HG03064 (cell line): Measurements from ENCODE around the gene CACNG7.

Experiments used
- ATAC-seq: cut with Tn5 transposase; IDR thresholded peaks from one replicate; pipeline ENCODE4 v1.9.1; 2021; ENCODE audit warnings: low read depth; ENCODE audit not compliant: unreplicated experiment

Gene CACNG7

DNA sequence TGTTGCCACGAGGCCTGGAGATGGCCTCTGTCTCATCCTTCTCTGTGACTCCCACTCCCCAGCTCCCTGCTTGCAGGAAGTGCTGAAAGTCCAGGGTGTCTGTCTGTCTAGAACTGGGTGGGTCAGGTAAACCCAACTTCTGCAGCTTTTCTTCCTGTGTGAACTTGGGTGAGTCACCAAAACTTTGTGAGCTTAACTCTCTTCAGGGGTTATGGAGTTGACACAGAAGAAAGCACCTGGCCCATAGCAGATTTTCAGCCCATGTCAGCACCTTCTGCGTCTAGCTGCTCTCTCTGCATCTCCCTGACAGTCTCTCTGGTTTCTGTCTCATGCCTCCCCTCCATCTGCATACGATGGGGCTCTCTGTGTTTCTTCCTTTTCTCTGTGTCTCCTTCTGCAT is 4.2 kb upstream of the CACNG7 start:
- no peak for ATAC-seq

DNA sequence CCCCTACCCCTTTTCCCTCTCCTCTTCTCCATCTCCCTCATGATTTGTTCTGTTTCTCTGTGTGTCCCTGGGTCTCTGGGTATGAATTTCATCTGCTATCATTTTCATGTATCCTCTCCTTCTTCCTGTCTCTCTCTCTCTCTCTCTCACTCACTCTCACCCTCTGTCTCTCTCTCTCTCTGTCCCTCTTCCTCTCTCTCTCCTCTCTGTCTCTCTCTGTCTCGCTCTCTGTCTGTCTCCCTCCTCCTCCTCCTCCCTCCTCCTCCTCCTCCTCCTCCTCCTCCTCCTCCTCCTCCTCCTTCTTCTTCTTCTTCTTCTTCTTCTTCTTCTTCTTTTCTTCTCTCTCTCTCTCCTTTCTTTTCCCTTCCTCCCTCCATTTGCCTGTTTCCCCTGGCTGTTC is 3.3 kb upstream of the CACNG7 start:
- ATAC-seq: no peak

DNA sequence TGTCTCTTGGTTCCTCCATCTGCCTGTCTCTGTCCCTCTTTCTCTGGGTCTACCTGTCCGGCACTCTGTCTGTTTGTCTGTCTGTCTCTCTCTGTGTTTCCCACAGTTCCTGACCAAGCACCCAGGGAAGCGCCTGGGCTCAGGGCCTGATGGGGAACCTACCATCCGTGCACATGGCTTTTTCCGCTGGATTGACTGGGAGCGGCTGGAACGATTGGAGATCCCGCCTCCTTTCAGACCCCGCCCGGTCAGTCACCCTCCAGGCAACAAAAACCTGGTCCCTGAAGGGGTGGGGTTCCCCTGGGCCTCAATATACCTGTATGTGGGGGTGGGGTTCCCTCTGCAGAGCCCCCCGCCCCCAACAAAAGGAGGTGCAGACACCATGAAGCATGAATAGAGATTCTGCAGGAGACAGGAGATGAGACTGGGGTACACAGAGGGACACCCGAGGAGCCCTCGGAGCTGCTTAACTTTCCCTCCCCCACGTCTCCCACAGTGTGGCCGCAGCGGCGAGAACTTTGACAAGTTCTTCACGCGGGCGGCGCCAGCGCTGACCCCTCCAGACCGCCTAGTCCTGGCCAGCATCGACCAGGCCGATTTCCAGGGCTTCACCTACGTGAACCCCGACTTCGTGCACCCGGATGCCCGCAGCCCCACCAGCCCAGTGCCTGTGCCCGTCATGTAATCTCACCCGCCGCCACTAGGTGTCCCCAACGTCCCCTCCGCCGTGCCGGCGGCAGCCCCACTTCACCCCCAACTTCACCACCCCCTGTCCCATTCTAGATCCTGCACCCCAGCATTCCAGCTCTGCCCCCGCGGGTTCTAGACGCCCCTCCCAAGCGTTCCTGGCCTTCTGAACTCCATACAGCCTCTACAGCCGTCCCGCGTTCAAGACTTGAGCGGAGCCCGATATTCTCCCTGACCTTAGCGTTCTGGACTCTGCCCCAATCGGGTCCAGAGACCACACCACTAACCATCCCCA is 2.6 kb upstream of the CACNG7 start:
- no peak for ATAC-seq

DNA sequence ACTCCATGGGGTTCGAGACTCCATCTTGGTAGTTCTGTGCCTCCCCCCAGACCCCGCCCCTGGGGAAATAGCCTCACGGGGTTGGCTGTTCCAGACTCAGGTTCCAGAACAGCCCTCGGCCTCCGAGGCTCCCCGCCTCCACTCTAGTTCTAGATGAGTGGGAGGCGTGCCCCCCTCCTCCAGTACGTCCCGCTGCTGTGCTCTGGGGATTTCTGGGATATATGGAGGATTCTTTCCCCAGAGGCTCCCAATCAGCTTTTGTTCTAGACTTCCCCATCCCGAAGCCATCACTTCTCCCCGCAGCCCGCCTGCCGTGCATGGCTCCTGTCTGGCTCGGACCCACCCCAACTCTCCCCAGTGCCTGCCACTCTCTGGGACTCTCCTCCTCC is 1.9 kb upstream of the CACNG7 start:
- ATAC-seq: no peak

DNA sequence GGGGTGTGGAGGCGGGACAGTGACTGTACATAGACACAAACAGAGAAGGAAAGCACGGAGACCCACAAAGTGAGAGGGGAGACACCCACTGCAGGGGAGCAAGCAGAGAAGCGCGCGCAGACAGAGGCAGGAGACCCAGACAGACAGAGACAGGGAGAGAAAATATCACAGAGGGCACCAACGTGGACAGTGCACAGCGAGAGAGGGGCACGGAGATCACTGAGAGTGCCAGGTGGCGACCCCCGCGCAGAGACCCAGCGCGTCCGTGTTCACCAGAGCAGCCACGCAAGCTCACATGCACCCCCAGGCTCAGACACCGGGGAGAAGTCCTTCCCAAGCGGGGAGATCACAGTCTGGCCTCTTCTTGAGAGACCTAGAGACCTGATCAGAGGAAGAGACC is 1.4 kb upstream of the CACNG7 start:
- ATAC-seq: no peak

DNA sequence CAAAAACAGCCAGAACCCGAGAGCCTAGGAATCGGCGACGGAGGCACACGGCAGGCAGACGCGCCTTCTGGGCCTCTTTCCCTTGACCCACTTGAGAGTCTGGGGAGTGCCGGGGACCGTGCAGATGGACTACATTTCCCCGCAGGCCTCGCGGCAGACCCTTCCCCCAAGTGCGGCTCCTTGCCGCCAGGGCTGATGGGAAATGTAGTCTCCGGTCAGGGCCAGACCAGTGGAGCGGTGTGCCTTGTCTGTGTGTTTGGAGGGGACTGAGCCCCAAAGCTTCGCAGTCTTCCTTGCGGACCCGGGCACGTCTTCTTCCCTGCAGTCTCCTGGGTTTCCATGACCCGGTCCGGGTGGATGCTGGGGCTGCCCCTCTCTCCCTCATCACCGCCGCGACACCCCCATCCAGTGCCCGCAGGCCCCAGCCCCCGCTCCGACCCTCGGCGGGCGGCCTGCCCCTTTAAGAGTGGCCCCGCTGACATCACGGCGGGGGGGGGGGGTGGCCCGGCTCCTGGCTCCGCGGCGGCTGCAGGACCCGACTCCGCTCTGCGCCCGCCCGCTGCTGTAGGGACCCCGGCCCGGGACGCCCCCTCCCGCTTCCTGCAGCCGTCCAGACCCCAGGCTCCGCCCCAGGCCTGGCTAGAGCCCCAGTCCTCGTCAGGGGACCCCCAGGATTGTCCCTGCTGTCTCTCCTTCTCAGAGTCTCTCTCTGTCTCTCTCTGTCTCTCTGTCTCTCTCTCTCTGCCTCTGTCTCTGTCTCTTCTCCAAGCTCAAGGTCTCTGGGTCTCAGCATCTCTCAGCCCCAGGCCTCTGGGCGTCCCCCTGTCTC is 758 bp upstream of the CACNG7 start:
- ATAC-seq: no peak

DNA sequence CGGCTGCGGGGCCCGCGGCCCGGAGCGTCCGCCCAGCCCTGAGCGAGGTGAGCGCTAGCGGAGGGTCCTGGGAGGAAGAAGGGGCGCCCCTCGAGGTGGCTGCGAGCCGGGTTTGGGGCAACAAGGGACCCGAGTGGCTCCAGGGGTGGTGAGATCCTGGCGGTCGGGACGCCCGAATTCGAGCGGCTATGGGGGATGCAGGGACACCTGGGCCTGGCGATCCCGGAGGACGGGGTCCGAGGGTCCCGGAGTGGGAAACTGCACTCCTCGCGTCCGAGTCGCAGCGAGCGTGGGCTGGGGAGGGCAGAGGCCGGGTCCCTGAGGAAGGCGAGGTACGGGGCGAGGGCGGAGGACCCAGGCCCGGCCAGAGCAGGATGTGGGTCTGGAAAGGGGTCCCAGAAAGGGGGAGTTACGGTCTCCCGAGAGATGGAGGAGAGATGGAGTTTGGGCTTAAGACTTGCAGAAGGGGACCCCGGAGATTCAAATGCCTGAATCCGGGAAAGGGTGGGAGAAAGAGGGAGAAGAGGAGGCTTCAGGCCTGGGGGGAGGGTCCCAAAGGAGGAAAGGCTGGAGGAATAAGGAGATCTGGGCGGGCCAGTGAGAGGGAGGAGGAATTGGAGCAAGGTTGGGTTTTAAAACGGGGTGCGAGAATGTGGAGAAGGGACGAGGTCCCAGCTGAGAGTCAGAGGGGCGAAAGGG is 542 bp downstream of the CACNG7 start:
- ATAC-seq: no peak

DNA sequence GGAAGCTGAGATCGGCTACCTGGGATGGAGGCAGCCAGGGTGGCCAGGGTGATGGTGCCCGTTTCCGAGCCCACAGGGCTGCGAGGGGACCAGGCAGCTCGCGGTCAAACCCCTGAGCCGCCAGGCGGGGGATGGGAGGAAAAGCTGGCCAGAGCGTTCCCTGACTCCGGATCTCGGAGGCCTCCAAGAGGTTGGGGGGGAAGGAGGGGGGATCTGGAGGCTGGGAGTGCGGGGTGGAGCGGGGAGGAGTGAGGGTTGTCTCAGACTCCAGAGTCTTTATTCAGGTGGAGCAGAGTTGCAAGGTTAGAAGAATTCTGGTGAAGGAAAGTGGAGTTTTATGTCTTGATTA is 1.1 kb downstream of the CACNG7 start:
- no peak for ATAC-seq

DNA sequence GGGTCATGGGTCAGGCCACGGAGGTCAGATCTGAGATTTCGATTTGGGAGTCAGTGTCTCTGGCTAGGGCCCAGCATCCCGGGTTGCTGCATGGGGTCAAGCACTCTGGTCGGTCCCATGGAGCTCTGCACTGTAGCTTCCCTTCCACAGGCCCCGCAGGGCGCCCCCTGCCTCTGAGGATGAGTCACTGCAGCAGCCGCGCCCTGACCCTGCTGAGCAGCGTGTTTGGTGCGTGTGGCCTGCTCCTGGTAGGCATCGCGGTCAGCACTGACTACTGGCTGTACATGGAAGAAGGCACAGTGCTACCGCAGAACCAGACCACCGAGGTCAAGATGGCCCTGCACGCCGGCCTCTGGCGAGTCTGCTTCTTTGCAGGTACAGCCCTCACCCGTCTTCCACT is 3.6 kb downstream of the CACNG7 start:
- no peak for ATAC-seq

DNA sequence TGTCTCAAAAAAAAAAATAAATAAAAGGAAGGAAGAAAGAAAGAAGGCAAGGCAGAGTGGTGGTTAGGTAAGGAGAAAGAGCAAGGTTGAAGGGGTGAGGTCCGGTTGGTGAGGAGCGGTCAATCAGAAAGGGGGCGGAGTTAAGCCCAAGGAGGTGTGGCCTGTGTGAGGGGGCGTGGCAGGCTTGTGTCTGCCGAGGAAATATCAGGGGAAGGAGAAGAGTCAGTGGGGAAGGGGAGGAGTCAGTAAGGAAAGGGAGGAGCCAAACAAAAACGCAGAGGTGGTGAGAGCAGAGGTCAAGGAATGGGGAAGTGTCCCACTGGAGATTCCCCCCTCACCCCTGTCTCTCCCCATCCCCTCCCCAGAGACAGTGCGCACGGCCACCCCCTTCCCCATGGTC is 5.9 kb downstream of the CACNG7 start:
- no peak for ATAC-seq

DNA sequence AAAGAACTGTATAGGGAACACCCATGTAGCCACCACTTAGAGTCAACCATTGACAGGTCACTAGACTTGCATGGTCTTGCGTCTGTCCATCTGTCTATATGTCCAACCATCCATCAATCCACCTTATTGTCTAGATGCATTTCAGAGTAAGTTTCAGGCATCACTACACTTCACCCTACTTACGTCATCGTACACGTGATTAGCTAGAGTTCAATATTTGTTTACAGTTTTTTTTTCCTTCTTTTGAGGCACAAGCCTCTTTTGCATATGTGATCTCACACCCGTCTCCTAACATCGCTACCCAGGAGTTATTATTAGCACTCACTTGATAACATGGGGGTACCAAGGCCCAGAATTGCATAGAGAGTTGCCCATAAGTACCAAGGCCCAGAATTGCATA is 6.9 kb downstream of the CACNG7 start:
- no peak for ATAC-seq

DNA sequence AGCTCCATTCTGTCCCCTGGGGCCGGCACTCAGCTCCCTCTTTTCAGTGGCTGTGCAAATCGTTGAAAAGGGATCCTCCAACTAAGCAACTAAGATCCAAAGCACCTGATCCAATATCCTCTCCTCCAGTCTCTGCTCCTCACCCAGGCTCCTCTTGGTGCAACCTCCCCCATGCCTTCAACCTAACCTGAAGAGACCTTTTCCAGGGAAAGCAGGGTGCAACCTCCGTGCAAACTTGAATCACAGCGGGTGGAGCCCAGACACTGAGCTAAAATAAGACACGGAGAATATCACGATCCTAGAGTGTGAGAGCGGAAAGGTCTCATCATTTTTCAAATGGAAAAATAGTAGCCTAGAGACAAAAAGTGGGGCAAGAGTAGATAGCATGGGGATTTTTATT is 8.3 kb downstream of the CACNG7 start:
- ATAC-seq: no peak

DNA sequence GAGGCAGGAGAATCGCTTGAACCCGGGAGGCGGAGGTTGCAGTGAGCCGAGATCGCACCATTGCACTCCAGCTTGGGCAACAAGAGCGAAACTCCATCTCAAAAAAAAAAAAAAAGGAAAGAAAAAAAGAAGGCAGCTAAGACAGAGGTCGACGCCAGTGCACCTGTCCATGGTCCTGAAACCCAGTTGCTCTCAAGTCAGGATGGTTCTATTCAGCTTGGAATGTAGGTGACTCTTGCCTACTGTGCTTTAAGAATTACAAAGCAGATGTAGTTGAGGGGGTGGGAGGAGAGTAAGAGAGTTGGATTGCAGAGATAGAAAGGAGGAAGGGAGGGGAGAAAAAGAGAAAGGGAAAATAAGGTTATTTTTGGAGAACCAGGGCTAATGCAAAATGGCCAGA is 18.7 kb downstream of the CACNG7 start:
- no peak for ATAC-seq

DNA sequence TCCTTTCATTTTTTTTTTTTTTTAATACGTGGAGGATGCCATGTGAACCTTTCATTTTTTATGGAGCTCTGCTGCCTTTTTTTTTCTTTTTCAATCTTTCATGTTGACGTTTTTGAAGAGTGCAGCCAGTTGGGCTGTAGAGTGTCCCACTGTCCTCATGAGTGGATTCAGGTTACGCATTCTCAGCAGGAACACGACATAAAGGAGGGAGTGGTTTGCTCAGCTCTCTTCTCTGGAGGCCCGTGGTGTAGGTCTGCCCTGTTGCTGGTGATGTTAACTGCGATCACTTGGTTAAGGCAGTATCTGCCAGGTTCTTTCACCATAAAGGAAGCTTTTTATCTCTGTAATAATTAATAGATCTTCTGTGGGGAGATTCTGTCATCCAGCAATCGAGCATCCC is 27.0 kb downstream of the CACNG7 start:
- ATAC-seq: no peak

DNA sequence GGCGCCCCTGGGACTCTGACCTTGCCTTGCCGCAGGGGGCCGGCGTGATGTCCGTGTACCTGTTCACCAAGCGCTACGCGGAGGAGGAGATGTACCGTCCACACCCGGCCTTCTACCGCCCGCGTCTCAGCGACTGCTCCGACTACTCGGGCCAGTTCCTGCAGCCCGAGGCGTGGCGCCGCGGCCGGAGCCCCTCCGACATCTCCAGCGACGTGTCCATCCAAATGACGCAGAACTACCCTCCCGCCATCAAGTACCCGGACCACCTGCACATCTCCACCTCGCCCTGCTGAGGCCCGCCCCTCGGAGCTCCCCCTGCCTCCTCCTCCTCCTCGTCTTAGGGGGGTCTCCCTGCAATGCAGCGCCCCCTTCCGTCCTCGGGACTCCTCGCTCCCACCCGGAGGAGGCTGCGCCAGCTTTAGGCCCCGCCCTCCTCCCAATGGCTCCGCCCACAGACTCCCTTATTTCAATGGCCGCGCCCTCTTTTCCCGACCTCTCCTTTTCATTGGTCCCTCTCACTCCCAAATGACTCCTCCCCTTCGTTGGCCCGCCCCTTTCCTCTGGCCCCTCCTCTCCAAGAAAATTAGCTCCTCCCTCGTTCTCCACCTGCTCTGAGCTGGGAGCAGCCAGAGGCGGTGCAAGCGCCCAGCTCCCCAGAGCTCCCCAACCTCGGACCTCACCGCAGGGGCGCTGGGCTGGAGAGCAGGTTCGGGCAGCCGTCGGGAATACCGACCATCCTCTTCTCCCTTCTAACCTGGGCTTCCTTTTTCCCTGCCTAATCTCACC is 33.1 kb downstream of the CACNG7 start:
- no peak for ATAC-seq

DNA sequence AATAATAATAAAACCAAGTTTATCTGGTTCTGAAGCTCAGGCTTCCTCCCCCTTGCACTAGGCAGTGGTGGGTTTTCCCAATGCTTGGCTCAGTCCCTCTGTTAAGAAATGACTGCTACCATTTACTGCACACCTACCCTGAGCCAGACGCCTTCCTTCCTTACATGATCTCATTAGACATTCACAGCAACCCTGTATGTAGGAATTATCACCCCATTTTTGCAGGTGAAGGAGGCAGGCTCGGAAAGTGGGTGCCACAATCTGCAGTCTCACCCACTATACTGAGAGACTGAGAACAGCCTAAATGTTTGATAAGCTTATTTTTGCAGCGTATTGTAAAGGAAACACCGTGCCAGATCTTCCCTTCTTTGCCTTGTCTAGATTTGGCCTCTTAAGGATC is 35.3 kb downstream of the CACNG7 start:
- no peak for ATAC-seq

DNA sequence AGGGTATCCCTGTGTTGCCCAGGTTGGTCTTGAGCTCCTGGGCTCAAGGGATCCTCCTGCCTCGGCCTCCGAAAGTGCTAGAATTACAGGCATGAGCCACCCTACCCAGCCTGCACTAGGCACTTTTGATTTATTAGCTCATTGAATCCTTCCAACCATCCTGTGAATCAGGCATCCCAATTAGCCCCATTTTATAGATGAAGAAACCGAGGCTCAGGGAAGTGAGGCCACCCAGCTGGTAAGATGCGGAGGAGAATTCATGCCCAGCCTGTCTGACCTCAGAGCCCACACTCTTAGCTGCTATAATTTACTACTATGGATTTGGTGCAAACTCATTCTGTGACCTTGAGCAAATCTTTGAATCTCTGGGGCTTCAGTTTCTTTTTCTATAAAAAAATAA is 35.9 kb downstream of the CACNG7 start:
- ATAC-seq: no peak

DNA sequence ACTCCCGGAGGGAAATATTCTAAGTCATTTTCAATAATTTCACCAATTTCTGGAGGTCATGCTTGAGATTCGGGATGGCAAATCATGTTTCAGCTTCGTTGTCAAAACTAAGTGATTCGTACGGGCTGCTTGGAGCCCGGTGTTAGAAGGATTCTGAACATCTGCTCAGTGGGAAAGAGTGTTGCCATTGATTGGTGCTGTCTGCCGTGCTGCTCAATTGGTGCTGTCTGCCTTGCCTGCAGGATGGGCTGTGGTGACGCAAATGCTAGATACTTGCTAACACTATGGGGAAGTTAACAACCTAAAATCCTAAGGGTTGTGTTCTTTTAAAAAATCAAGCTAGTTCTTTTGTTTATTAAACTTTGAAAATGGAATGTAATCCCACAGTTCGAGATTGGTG is 36.4 kb downstream of the CACNG7 start:
- ATAC-seq: no peak

DNA sequence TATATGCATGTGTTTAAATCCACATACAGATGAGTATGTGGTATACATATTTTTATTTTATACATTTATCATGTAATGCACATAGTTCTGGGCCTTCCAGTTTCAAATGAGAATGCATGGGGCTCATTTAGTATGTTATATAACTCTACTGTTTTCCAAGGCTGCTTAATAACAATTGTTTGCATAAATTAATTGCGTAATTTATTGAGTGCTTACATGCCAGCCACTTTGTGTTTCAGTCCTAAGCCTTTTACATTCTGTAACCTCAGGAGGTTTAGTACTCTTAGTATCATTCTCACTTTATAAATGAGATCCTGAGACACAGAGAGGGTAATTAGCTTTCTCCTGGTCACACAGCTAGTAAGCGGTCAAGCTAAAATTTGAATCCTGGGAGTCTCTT is 36.9 kb downstream of the CACNG7 start:
- no peak for ATAC-seq

DNA sequence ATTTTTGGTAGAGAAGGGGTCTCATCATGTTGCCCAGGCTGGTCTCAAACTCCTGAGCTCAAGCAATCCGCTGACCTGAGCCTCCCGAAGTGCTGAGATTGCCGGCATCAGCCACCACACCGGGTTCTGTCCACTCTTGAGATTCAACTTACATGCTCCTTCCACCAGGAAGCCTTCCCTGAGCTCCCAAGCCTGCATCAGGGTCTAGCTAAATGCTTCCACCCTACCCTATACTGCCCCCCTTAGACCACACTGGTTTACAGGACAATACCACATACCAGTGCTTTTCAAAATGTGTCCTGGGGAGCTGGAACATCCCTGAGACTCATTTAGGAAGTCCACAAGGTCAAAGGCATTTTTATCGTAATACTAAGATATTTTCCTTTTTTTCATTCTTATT is 38.5 kb downstream of the CACNG7 start:
- no peak for ATAC-seq
